HepG2 (cell line): ENCODE results near the gene ZNF574. TPM values are rescaled to one million over a fixed set of nuclear protein-coding genes. Genes with fewer than 3 reads are reported as not detected.

Experiments
- ATAC-seq: fragments of 200-7000 bp; cut with Tn5 transposase; 3 replicates; pipeline ENCODE4 v1.9.1; 2020; ENCODE audit warnings: mild to moderate bottlenecking, moderate library complexity
- BruUV-seq: library from RNA; stranded (reverse); fragments of 400-500 nt; replicated peaks from 2 replicates; lab custom pipeline; 2021; lab: Mats Ljungman, UMichigan
- CTCF ChIA-PET: fragments of 300-600 bp; formaldehyde crosslinking; extraction: SDS; loops from one replicate; lab custom pipeline; 2021; ENCODE audit warnings: low total read pairs, inconsistent platforms, low intra/inter-chr PET ratio; lab: Yijun Ruan, JAX
- POLR2A ChIA-PET: fragments of 350-600 bp; sonication (Branson Sonifier 250); formaldehyde crosslinking; loops from one replicate; lab custom pipeline; 2020; ENCODE audit warnings: antibody characterized with exemption, inconsistent platforms; lab: Yijun Ruan, JAX
- DNase-seq: peaks from one replicate; pipeline ENCODE4 v3.0.0-alpha.2; 2015; ENCODE audit warnings: low spot score
- FAIRE-seq: peaks from 3 replicates; lab custom pipeline; 2011; peaks lifted over from hg19 to GRCh38; lab: Jason Lieb, UNC
- H2AFZ ChIP-seq: one replicate; pipeline ENCODE4 v1.6.1; 2011; ENCODE audit warnings: low read length, inconsistent platforms
- H3K27ac ChIP-seq: fragments of 300-600 bp; 3 replicates; pipeline ENCODE4 v1.8.0; 2011; ENCODE audit warnings: mixed run types, mild to moderate bottlenecking, mixed read lengths, low read length, inconsistent platforms; ENCODE audit not compliant: insufficient read depth; ENCODE audit errors: extremely low read length
- H3K27me3 ChIP-seq, 2 experiments: fragments of 200-600 bp in 1 of 2; 2 replicates in 1 of 2; 3 replicates in 1 of 2; pipeline versions ENCODE4 v1.6.0 to v1.8.0; 2011; ENCODE audit warnings: low read length in 2 of 2, mild to moderate bottlenecking in 2 of 2, moderate library complexity in 2 of 2, inconsistent platforms in 1 of 2; ENCODE audit not compliant: insufficient read depth in 2 of 2, control insufficient read depth in 1 of 2
- H3K36me3 ChIP-seq, 2 experiments: fragments of 200-600 bp in 1 of 2; replicated peaks in 1 of 2; 2 replicates in 1 of 2; 3 replicates in 1 of 2; pipeline versions ENCODE4 v1.5.1 to v1.8.0; 2011; ENCODE audit warnings: low read length in 2 of 2, inconsistent platforms in 1 of 2; ENCODE audit not compliant: insufficient read depth in 2 of 2, control insufficient read depth in 1 of 2
- H3K4me1 ChIP-seq: 2 replicates; pipeline ENCODE4 v1.5.1; 2012; ENCODE audit warnings: low read length, inconsistent platforms; ENCODE audit not compliant: insufficient read depth
- H3K4me2 ChIP-seq: 2 replicates; pipeline ENCODE4 v1.6.0; 2011; ENCODE audit warnings: low read depth, low read length, inconsistent platforms
- H3K4me3 ChIP-seq, 3 experiments: fragments of 200-600 bp in 1 of 3; sonication (generic), shearing (Covaris generic) in 1 of 3; replicated peaks in 1 of 3; 2 replicates each; pipeline ENCODE4 v1.5.1; 2011 to 2016; ENCODE audit warnings: low read length in 3 of 3, inconsistent platforms in 2 of 3, low read depth in 2 of 3, mild to moderate bottlenecking in 2 of 3, control low read depth in 1 of 3, mixed read lengths in 1 of 3; ENCODE audit not compliant: insufficient read depth in 1 of 3
- H3K79me2 ChIP-seq: one replicate; pipeline ENCODE4 v1.6.1; 2011; ENCODE audit warnings: low read length, inconsistent platforms; ENCODE audit not compliant: insufficient read depth
- H3K9ac ChIP-seq: 2 replicates; pipeline ENCODE4 v1.6.0; 2011; ENCODE audit warnings: mild to moderate bottlenecking, low read depth, low read length, inconsistent platforms; ENCODE audit not compliant: insufficient read depth
- H3K9me3 ChIP-seq: 2 replicates; pipeline ENCODE4 v1.5.1; 2012; ENCODE audit warnings: mild to moderate bottlenecking, low read length
- H4K20me1 ChIP-seq: 2 replicates; pipeline ENCODE4 v1.6.0; 2011; ENCODE audit warnings: inconsistent platforms, mild to moderate bottlenecking, low read length, moderate library complexity; ENCODE audit not compliant: insufficient read depth
- FLYWCH1 ChIP-seq: sonication (generic); formaldehyde crosslinking; IDR thresholded peaks from 2 replicates; pipeline ENCODE4 v1.8.1; 2023; ENCODE audit warnings: mild to moderate bottlenecking, missing genetic modification reagents
- HOXA9 ChIP-seq: sonication (generic); formaldehyde crosslinking; IDR thresholded peaks from 2 replicates; pipeline ENCODE4 v1.8.1; 2022; ENCODE audit warnings: missing genetic modification reagents, mild to moderate bottlenecking, moderate library complexity, borderline replicate concordance
- MYC ChIP-seq: sonication (generic); formaldehyde crosslinking; IDR thresholded peaks from 2 replicates; pipeline ENCODE4 v1.9.0; 2021; ENCODE audit warnings: missing genetic modification reagents, borderline replicate concordance
- ONECUT2 ChIP-seq: sonication (generic); formaldehyde crosslinking; IDR thresholded peaks from 2 replicates; pipeline ENCODE4 v1.4.0; 2020; ENCODE audit warnings: missing genetic modification reagents
- RNF2 ChIP-seq: fragments of 450-650 bp; conservative IDR thresholded peaks from 2 replicates; pipeline ENCODE4 v1.6.1; 2016; ENCODE audit warnings: low read depth
- SIX4 ChIP-seq: sonication (generic); formaldehyde crosslinking; IDR thresholded peaks from 2 replicates; pipeline ENCODE4 v1.4.0; 2020; ENCODE audit warnings: missing genetic modification reagents
- ZNF569 ChIP-seq: sonication (generic); formaldehyde crosslinking; IDR thresholded peaks from 2 replicates; pipeline ENCODE4 v1.5.0; 2020; ENCODE audit warnings: mild to moderate bottlenecking, missing genetic modification reagents, moderate library complexity, borderline replicate concordance
- ZNF7 ChIP-seq: IDR thresholded peaks from 2 replicates; pipeline ENCODE4 v1.6.1; 2016; ENCODE audit warnings: missing biosample characterization, missing genetic modification reagents
- WGBS: methylation state at CpG from one replicate; pipeline ENCODE4 v1.1.6; 2017; ENCODE audit warnings: low lambda C conversion rate; 5-methylcytosine and 5-hydroxymethylcytosine counted together
- in situ Hi-C: cut with HindIII; loops from 2 replicates; pipeline ENCODE4 v1.10.0; 2017; ENCODE audit warnings: low pct_unique_long_range_greater_than_20kb; ENCODE audit not compliant: extremely low pct_ligation_motif_present
- intact Hi-C: fragments of 100-400 bp; cut with micrococcal nuclease; formaldehyde crosslinking; loops from one replicate; pipeline ENCODE4 v1.10.0; 2022; ENCODE audit not compliant: unreplicated experiment
- polyA plus RNA-seq, 8 experiments: library from polyadenylated mRNA; depleted of rRNA in 3 of 8; stranded (reverse) in 7 of 8; unstranded in 1 of 8; fragments of >200 nt; fragmentation: Illumina TruSeq in 4 of 8; extraction: Trizol in 4 of 8; gene quantifications; 2 replicates each; pipeline versions ENCODE4 v1.2.1 to v1.2.3, GENCODE V29; 2011 to 2016; ENCODE audit warnings: low read depth in 4 of 8, missing spikeins in 1 of 8, mixed read lengths in 1 of 8; ENCODE audit not compliant: insufficient read depth in 1 of 8
- total RNA-seq, 5 experiments: library from RNA; depleted of rRNA; stranded (reverse); fragments of >200 nt; fragmentation: Illumina TruSeq; extraction: Trizol; gene quantifications; 2 replicates each; pipeline ENCODE4 v1.2.3, GENCODE V29; 2016; ENCODE audit warnings: low read depth in 1 of 5
- TF ChIP-seq, protein P1 (sequence below): sonication (generic); formaldehyde crosslinking; IDR thresholded peaks from 2 replicates; pipeline ENCODE4 v1.4.0; 2020; ENCODE audit warnings: missing genetic modification reagents
- TF ChIP-seq, protein P2 (sequence below): IDR thresholded peaks from 2 replicates; pipeline ENCODE4 v1.6.1; 2012; ENCODE audit warnings: inconsistent platforms

Gene ZNF574
- total and polyA plus RNA-seq, 2 of the 13 experiments (the other 11 are each of a cell fraction or from before 2014, with no cell fraction given): 7.7 to 7.9 TPM

- TF ChIP-seq, protein P1, sequence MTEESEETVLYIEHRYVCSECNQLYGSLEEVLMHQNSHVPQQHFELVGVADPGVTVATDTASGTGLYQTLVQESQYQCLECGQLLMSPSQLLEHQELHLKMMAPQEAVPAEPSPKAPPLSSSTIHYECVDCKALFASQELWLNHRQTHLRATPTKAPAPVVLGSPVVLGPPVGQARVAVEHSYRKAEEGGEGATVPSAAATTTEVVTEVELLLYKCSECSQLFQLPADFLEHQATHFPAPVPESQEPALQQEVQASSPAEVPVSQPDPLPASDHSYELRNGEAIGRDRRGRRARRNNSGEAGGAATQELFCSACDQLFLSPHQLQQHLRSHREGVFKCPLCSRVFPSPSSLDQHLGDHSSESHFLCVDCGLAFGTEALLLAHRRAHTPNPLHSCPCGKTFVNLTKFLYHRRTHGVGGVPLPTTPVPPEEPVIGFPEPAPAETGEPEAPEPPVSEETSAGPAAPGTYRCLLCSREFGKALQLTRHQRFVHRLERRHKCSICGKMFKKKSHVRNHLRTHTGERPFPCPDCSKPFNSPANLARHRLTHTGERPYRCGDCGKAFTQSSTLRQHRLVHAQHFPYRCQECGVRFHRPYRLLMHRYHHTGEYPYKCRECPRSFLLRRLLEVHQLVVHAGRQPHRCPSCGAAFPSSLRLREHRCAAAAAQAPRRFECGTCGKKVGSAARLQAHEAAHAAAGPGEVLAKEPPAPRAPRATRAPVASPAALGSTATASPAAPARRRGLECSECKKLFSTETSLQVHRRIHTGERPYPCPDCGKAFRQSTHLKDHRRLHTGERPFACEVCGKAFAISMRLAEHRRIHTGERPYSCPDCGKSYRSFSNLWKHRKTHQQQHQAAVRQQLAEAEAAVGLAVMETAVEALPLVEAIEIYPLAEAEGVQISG (CRISPR knock-in tag): peak; percentile 33; the same call in 1 of the 2 replicates
- TF ChIP-seq MYC (CRISPR knock-in tag) (0 out of 2 replicates have a peak, but pooled peaks have one; percentile 30), HOXA9 (CRISPR knock-in tag) (no peak), SIX4 (CRISPR knock-in tag) (no peak), ZNF7 (CRISPR knock-in tag) (no peak)
- TF ChIP-seq, protein P2, sequence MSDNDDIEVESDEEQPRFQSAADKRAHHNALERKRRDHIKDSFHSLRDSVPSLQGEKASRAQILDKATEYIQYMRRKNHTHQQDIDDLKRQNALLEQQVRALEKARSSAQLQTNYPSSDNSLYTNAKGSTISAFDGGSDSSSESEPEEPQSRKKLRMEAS: peak; percentile 43; the same call in 1 of the 2 replicates
Measured at GRCh38 chr19:42078538-42079275, 2.7 kb downstream of the ZNF574 start (continued).

GRCh38 chr19:42079276-42079669 is 3.3 kb downstream of the ZNF574 start:
- in situ Hi-C loops (no loop called here), intact Hi-C loops (no loop called here)
- peaks cover 26% of the 10 kb centered on the region for H4K20me1 ChIP-seq
- DNase-seq: no peak
- no peak overlapping the region for H3K27ac ChIP-seq
- no TSS peak for BruUV-seq
- no peak overlapping the region for H3K9ac ChIP-seq
- H3K36me3 ChIP-seq: peaks cover 24 to 26% of the 10 kb centered on the region in 2 experiments; a peak in 4 of 5 replicates
- no peaks in the 10 kb centered on the region for H3K9me3 ChIP-seq
- H3K4me3 ChIP-seq: no peak overlapping the region
- FAIRE-seq: no peak
- H3K4me2 ChIP-seq: no peak overlapping the region
- CTCF ChIA-PET: no interaction called here
- H3K4me1 ChIP-seq: peaks cover 43% of the 10 kb centered on the region
- 91% methylated on average over 8 of the region's 16 CpGs for WGBS
- ATAC-seq: no peak
- no peaks in the 10 kb centered on the region; a peak in 1 of 5 replicates for H3K27me3 ChIP-seq
- no peak overlapping the region for H2AFZ ChIP-seq
- POLR2A ChIA-PET: no interaction called here
- peaks cover 22% of the 10 kb centered on the region for H3K79me2 ChIP-seq
- no peak for TF ChIP-seq FLYWCH1 (CRISPR knock-in tag)
- TF ChIP-seq ZNF569 (CRISPR knock-in tag): no peak
- no peak for TF ChIP-seq ONECUT2 (CRISPR knock-in tag)
- TF ChIP-seq RNF2: no peak
